Urinary bladder (tissue), 4 donors: ENCODE results near the gene TTC19. TPM values are rescaled to one million over a fixed set of nuclear protein-coding genes. Genes with fewer than 3 reads are reported as not detected.

Source experiments
- DNase-seq: peaks from one replicate; pipeline ENCODE4 v3.0.0-alpha.2; 2015; ENCODE audit errors: extremely low spot score
- H3K27ac ChIP-seq: one replicate; pipeline ENCODE4 v1.5.1; 2013; ENCODE audit warnings: low read depth, mild to moderate bottlenecking, moderate library complexity
- H3K36me3 ChIP-seq: one replicate; pipeline ENCODE4 v1.6.1; 2013; ENCODE audit warnings: mild to moderate bottlenecking, moderate library complexity; ENCODE audit not compliant: insufficient read depth
- H3K4me1 ChIP-seq: one replicate; pipeline ENCODE4 v1.6.1; 2013; ENCODE audit warnings: mild to moderate bottlenecking, moderate library complexity; ENCODE audit not compliant: insufficient read depth
- H3K4me3 ChIP-seq: one replicate; pipeline ENCODE4 v1.5.1; 2013; ENCODE audit warnings: low read depth, low read length
- WGBS: extraction: QIAGEN DNeasy Blood & Tissue Kit; methylation state at CpG from one replicate; pipeline ENCODE4 v1.1.7; 2013; 5-methylcytosine and 5-hydroxymethylcytosine counted together
- polyA plus RNA-seq: library from polyadenylated mRNA; stranded (reverse); fragments of 200-250 nt; gene quantifications from one replicate; pipeline ENCODE4 v1.2.3, GENCODE V29; 2013
- total RNA-seq: library from RNA; depleted of rRNA; stranded (reverse); fragments of >200 nt; gene quantifications from one replicate; pipeline ENCODE4 v1.2.3, GENCODE V29; 2014
- donor health status: healthy with polysubstance abuse.
- donor health status: healthy.

Gene TTC19
- total and polyA plus RNA-seq, 2 donors, result 17.3 to 32.7 TPM

- no peak overlapping the region for H3K4me3 ChIP-seq
- no peaks in the 10 kb centered on the region for H3K36me3 ChIP-seq
- H3K27ac ChIP-seq, result no peak overlapping the region
- WGBS, result 87% methylated on average over 6 of the region's 6 CpGs
- no peak for DNase-seq
- peaks cover 2% of the 10 kb centered on the region for H3K4me1 ChIP-seq
Measured at GRCh38 chr17:15996322-15996721, 3.3 kb upstream of the TTC19 start.

GRCh38 chr17:15998031-15998562 is 1.5 kb upstream of the TTC19 start:
- no peak for DNase-seq
- WGBS, result 77% methylated on average over 4 of the region's 4 CpGs
- Histone ChIP-seq H3K27ac (no peak overlapping the region), H3K4me3 (no peak overlapping the region), H3K36me3 (peaks cover 1% of the 10 kb centered on the region), H3K4me1 (peaks cover 2% of the 10 kb centered on the region)

- WGBS, result 2% methylated on average over 64 of the region's 64 CpGs
- peaks cover 2% of the 10 kb centered on the region for H3K4me1 ChIP-seq
- H3K4me3 ChIP-seq, result peak overlapping the region; percentile 74
- peaks cover 6% of the 10 kb centered on the region for H3K36me3 ChIP-seq
- peak; percentile 13 for DNase-seq
- H3K27ac ChIP-seq, result peak overlapping the region; percentile 98
Measured at GRCh38 chr17:15999974-16000827, 577 bp downstream of the TTC19 start.

- Histone ChIP-seq H3K4me3 (no peak overlapping the region), H3K36me3 (peaks cover 7% of the 10 kb centered on the region), H3K27ac (no peak overlapping the region), H3K4me1 (peaks cover 2% of the 10 kb centered on the region)
- no peak for DNase-seq
Measured at GRCh38 chr17:16001226-16001897, 1.7 kb downstream of the TTC19 start.

GRCh38 chr17:16002708-16003260 is 3.2 kb downstream of the TTC19 start:
- H3K4me3 ChIP-seq, result no peak overlapping the region
- no peak overlapping the region for H3K27ac ChIP-seq
- DNase-seq, result no peak
- peaks cover 2% of the 10 kb centered on the region for H3K4me1 ChIP-seq
- 95% methylated on average over 2 of the region's 2 CpGs for WGBS
- H3K36me3 ChIP-seq, result peaks cover 7% of the 10 kb centered on the region

GRCh38 chr17:16003841-16004240 is 4.2 kb downstream of the TTC19 start:
- no peak for DNase-seq
- no peak overlapping the region for H3K27ac ChIP-seq
- peaks cover 2% of the 10 kb centered on the region for H3K4me1 ChIP-seq
- H3K36me3 ChIP-seq, result peaks cover 9% of the 10 kb centered on the region
- 79% methylated on average over 1 of the region's 1 CpG for WGBS
- H3K4me3 ChIP-seq, result no peak overlapping the region

- H3K27ac ChIP-seq, result no peak overlapping the region
- H3K36me3 ChIP-seq, result peaks cover 9% of the 10 kb centered on the region
- peaks cover 2% of the 10 kb centered on the region for H3K4me1 ChIP-seq
- no peak overlapping the region for H3K4me3 ChIP-seq
- no peak for DNase-seq
- WGBS, result 94% methylated on average over 1 of the region's 1 CpG
Measured at GRCh38 chr17:16005636-16006035, 6.0 kb downstream of the TTC19 start.

- Histone ChIP-seq H3K27ac (no peak overlapping the region), H3K36me3 (peaks cover 9% of the 10 kb centered on the region)
- 88% methylated on average over 3 of the region's 3 CpGs for WGBS
Measured at GRCh38 chr17:16007439-16007838, 7.8 kb downstream of the TTC19 start.

GRCh38 chr17:16013943-16014407 is 14.4 kb downstream of the TTC19 start:
- no peak for DNase-seq
- H3K27ac ChIP-seq, result no peak overlapping the region
- no peaks in the 10 kb centered on the region for H3K36me3 ChIP-seq
- no peaks in the 10 kb centered on the region for H3K4me1 ChIP-seq
- 34% methylated on average over 3 of the region's 3 CpGs for WGBS
- no peak overlapping the region for H3K4me3 ChIP-seq

More at GRCh38 chr17:16007439-16007838, 7.8 kb downstream of the TTC19 start:
- no peak for DNase-seq
- no peaks in the 10 kb centered on the region for H3K4me1 ChIP-seq
- no peak overlapping the region for H3K4me3 ChIP-seq

- H3K4me3 ChIP-seq, result no peak overlapping the region
- H3K4me1 ChIP-seq, result no peaks in the 10 kb centered on the region
- DNase-seq, result no peak
- no peaks in the 10 kb centered on the region for H3K36me3 ChIP-seq
- no peak overlapping the region for H3K27ac ChIP-seq
- WGBS, result 68% methylated on average over 1 of the region's 1 CpG
Measured at GRCh38 chr17:16019347-16019746, 19.7 kb downstream of the TTC19 start.

GRCh38 chr17:16023881-16024280 is 24.3 kb downstream of the TTC19 start:
- Histone ChIP-seq H3K4me3 (no peak overlapping the region), H3K27ac (no peak overlapping the region), H3K36me3 (peaks cover 12% of the 10 kb centered on the region), H3K4me1 (no peaks in the 10 kb centered on the region)
- WGBS, result 88% methylated on average over 4 of the region's 4 CpGs
- no peak for DNase-seq

GRCh38 chr17:16025202-16025601 is 25.6 kb downstream of the TTC19 start:
- WGBS, result 94% methylated on average over 1 of the region's 1 CpG
- peaks cover 12% of the 10 kb centered on the region for H3K36me3 ChIP-seq

GRCh38 chr17:16026895-16027294 is 27.3 kb downstream of the TTC19 start:
- Histone ChIP-seq H3K4me1 (no peaks in the 10 kb centered on the region), H3K27ac (peak overlapping the region; percentile 18), H3K36me3 (peaks cover 12% of the 10 kb centered on the region), H3K4me3 (no peak overlapping the region)
- no peak for DNase-seq
- 93% methylated on average over 5 of the region's 5 CpGs for WGBS

More at GRCh38 chr17:16025202-16025601, 25.6 kb downstream of the TTC19 start:
- no peak overlapping the region for H3K4me3 ChIP-seq
- H3K27ac ChIP-seq, result no peak overlapping the region
- no peaks in the 10 kb centered on the region for H3K4me1 ChIP-seq
- DNase-seq, result no peak
